HepG2 (cell line): ENCODE results near the gene GRB2. TPM values are rescaled to one million over a fixed set of nuclear protein-coding genes. Genes with fewer than 3 reads are reported as not detected.

Experiments used
- ATF3 ChIP-seq: sonication (generic); formaldehyde crosslinking; IDR thresholded peaks from 2 replicates; pipeline ENCODE4 v1.4.0; 2020; ENCODE audit warnings: missing genetic modification reagents
- CCAR2 ChIP-seq: fragments of 200-400 bp; formaldehyde crosslinking; optimal IDR thresholded peaks from 2 replicates; pipeline ENCODE3; 2018; ENCODE audit warnings: low read depth, mild to moderate bottlenecking, low read length, moderate library complexity
- CSRNP1 ChIP-seq: sonication (generic); formaldehyde crosslinking; IDR thresholded peaks from 2 replicates; pipeline ENCODE4 v1.8.1; 2023; ENCODE audit warnings: mild to moderate bottlenecking, missing genetic modification reagents
- ETS1 ChIP-seq: sonication (generic); formaldehyde crosslinking; IDR thresholded peaks from 2 replicates; pipeline ENCODE4 v1.4.0; 2020; ENCODE audit warnings: missing genetic modification reagents
- RAD21 ChIP-seq: fragments of 450-650 bp; formaldehyde crosslinking; IDR thresholded peaks from 2 replicates; pipeline ENCODE4 v1.5.0; 2020; ENCODE audit warnings: mild to moderate bottlenecking
- THAP11 ChIP-seq: IDR thresholded peaks from 2 replicates; pipeline ENCODE4 v1.6.1; 2016; ENCODE audit warnings: missing biosample characterization, missing genetic modification reagents
- ZBTB25 ChIP-seq: IDR thresholded peaks from 2 replicates; pipeline ENCODE4 v1.6.1; 2018; ENCODE audit warnings: missing genetic modification reagents
- ZEB1 ChIP-seq: IDR thresholded peaks from 2 replicates; pipeline ENCODE4 v1.6.1; 2012; ENCODE audit warnings: mild to moderate bottlenecking, low read depth, inconsistent platforms; ENCODE audit not compliant: insufficient replicate concordance
- ZNF30 ChIP-seq: sonication (generic); formaldehyde crosslinking; IDR thresholded peaks from 2 replicates; pipeline ENCODE4 v1.5.0; 2020; ENCODE audit warnings: mild to moderate bottlenecking, missing genetic modification reagents
- ZNF598 ChIP-seq: sonication (generic); formaldehyde crosslinking; IDR thresholded peaks from 2 replicates; pipeline ENCODE4 v1.5.1; 2020; ENCODE audit warnings: mild to moderate bottlenecking, missing genetic modification reagents, borderline replicate concordance
- polyA plus RNA-seq, 8 experiments: library from polyadenylated mRNA; depleted of rRNA in 3 of 8; stranded (reverse) in 7 of 8; unstranded in 1 of 8; fragments of >200 nt; fragmentation: Illumina TruSeq in 4 of 8; extraction: Trizol in 4 of 8; gene quantifications; 2 replicates each; pipeline versions ENCODE4 v1.2.1 to v1.2.3, GENCODE V29; 2011 to 2016; ENCODE audit warnings: low read depth in 4 of 8, missing spikeins in 1 of 8, mixed read lengths in 1 of 8; ENCODE audit not compliant: insufficient read depth in 1 of 8
- total RNA-seq, 5 experiments: library from RNA; depleted of rRNA; stranded (reverse); fragments of >200 nt; fragmentation: Illumina TruSeq; extraction: Trizol; gene quantifications; 2 replicates each; pipeline ENCODE4 v1.2.3, GENCODE V29; 2016; ENCODE audit warnings: low read depth in 1 of 5
- TF ChIP-seq, protein P1 (sequence below): IDR thresholded peaks from 2 replicates; pipeline ENCODE4 v1.6.1; 2016; ENCODE audit warnings: mild to moderate bottlenecking
- TF ChIP-seq, protein P2 (sequence below): sonication (generic); formaldehyde crosslinking; IDR thresholded peaks from 2 replicates; pipeline ENCODE4 v1.5.1; 2020; ENCODE audit warnings: missing genetic modification reagents, mild to moderate bottlenecking, borderline replicate concordance
- TF ChIP-seq, protein P3 (sequence below): IDR thresholded peaks from 2 replicates; pipeline ENCODE4 v1.6.1; 2016; ENCODE audit warnings: low read depth
- TF ChIP-seq, protein P4 (sequence below): sonication (generic); formaldehyde crosslinking; IDR thresholded peaks from 2 replicates; pipeline ENCODE4 v1.5.0; 2020; ENCODE audit warnings: missing genetic modification reagents, mild to moderate bottlenecking, borderline replicate concordance
- TF ChIP-seq, protein P5 (sequence below): sonication (generic); formaldehyde crosslinking; IDR thresholded peaks from 2 replicates; pipeline ENCODE4 v1.5.0; 2020; ENCODE audit warnings: missing genetic modification reagents

The GRB2 gene
- total and polyA plus RNA-seq, 2 of the 13 experiments (the other 11 are each of a cell fraction or from before 2014, with no cell fraction given) = 84.6 to 92.3 TPM

DNA sequence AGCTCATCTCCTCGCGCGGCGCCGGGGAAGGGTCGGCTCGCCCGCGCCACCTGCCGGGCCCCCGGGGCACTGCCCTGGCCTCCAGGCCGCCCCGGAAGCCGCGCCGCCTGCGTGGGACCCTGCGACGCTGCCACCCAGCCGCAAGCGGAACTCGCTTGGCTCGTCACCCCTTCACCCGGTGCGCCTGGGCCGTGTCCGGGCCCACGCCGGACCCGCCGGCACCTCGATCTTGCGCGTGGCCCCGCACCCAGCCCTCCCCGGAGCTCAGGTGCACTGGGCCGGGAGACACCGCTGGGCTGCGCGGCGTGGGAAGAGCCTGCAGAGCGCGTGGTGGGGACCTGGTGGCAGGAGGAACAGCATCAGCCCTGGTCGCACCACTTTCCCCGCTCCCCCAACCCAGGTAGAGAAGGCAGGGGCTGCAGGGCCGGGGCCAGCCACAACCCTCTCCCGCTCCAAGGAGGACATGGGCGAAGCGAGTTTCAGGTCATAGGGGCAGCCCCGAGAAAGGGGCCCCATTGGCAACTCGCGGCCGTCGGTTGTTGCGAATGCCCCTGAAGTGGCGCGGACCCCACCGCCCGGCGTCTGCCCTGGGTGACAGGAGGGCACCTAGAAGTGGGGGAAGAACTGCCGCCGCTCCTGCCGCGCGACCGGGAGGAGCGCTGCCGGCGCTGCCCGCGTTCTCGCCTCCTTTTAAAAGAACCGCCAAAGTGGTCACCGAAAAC lies 134.1 kb downstream of the GRB2 start (continued):
- TF ChIP-seq, protein P1, sequence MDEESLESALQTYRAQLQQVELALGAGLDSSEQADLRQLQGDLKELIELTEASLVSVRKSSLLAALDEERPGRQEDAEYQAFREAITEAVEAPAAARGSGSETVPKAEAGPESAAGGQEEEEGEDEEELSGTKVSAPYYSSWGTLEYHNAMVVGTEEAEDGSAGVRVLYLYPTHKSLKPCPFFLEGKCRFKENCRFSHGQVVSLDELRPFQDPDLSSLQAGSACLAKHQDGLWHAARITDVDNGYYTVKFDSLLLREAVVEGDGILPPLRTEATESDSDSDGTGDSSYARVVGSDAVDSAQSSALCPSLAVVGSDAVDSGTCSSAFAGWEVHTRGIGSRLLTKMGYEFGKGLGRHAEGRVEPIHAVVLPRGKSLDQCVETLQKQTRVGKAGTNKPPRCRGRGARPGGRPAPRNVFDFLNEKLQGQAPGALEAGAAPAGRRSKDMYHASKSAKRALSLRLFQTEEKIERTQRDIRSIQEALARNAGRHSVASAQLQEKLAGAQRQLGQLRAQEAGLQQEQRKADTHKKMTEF (CRISPR knock-in tag) = peak; percentile 53; the same call in 1 of the 2 replicates
- peak; percentile 85 for TF ChIP-seq THAP11
- peak; percentile 61; the same call in 1 of the 2 replicates for TF ChIP-seq ZNF598 (CRISPR knock-in tag)
- TF ChIP-seq CCAR2 = no peak
- peak; percentile 51; the same call in 1 of the 2 replicates for TF ChIP-seq ATF3 (CRISPR knock-in tag)
- TF ChIP-seq ZEB1 = no peak
- no peak for TF ChIP-seq ETS1
- TF ChIP-seq CSRNP1 = peak; percentile 80; the same call in 1 of the 2 replicates
- TF ChIP-seq, protein P2, sequence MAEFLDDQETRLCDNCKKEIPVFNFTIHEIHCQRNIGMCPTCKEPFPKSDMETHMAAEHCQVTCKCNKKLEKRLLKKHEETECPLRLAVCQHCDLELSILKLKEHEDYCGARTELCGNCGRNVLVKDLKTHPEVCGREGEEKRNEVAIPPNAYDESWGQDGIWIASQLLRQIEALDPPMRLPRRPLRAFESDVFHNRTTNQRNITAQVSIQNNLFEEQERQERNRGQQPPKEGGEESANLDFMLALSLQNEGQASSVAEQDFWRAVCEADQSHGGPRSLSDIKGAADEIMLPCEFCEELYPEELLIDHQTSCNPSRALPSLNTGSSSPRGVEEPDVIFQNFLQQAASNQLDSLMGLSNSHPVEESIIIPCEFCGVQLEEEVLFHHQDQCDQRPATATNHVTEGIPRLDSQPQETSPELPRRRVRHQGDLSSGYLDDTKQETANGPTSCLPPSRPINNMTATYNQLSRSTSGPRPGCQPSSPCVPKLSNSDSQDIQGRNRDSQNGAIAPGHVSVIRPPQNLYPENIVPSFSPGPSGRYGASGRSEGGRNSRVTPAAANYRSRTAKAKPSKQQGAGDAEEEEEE (CRISPR knock-in tag) = no peak
- TF ChIP-seq ZBTB25 (CRISPR knock-in tag) = no peak
- TF ChIP-seq RAD21 = peak; percentile 87
- TF ChIP-seq, protein P3, sequence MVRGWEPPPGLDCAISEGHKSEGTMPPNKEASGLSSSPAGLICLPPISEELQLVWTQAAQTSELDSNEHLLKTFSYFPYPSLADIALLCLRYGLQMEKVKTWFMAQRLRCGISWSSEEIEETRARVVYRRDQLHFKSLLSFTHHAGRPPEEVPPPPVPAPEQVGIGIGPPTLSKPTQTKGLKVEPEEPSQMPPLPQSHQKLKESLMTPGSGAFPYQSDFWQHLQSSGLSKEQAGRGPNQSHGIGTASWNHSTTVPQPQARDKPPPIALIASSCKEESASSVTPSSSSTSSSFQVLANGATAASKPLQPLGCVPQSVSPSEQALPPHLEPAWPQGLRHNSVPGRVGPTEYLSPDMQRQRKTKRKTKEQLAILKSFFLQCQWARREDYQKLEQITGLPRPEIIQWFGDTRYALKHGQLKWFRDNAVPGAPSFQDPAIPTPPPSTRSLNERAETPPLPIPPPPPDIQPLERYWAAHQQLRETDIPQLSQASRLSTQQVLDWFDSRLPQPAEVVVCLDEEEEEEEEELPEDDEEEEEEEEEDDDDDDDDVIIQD (CRISPR knock-in tag) = no peak
- TF ChIP-seq, protein P4, sequence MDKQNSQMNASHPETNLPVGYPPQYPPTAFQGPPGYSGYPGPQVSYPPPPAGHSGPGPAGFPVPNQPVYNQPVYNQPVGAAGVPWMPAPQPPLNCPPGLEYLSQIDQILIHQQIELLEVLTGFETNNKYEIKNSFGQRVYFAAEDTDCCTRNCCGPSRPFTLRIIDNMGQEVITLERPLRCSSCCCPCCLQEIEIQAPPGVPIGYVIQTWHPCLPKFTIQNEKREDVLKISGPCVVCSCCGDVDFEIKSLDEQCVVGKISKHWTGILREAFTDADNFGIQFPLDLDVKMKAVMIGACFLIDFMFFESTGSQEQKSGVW (CRISPR knock-in tag) = no peak
- TF ChIP-seq, protein P5, sequence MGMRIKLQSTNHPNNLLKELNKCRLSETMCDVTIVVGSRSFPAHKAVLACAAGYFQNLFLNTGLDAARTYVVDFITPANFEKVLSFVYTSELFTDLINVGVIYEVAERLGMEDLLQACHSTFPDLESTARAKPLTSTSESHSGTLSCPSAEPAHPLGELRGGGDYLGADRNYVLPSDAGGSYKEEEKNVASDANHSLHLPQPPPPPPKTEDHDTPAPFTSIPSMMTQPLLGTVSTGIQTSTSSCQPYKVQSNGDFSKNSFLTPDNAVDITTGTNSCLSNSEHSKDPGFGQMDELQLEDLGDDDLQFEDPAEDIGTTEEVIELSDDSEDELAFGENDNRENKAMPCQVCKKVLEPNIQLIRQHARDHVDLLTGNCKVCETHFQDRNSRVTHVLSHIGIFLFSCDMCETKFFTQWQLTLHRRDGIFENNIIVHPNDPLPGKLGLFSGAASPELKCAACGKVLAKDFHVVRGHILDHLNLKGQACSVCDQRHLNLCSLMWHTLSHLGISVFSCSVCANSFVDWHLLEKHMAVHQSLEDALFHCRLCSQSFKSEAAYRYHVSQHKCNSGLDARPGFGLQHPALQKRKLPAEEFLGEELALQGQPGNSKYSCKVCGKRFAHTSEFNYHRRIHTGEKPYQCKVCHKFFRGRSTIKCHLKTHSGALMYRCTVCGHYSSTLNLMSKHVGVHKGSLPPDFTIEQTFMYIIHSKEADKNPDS = no peak
- no peak for TF ChIP-seq ZNF30 (CRISPR knock-in tag)
